Measurements from ENCODE around the gene ZBTB17.

- TF ChIP-seq JUND (IDR thresholded peaks at IDR 0.05; ENCODE audit: borderline replicate concordance, low read depth, low read length) (no peak), JUND (tag; IDR thresholded peaks at IDR 0.05; ENCODE audit: borderline replicate concordance, low read depth, low read length) (no peak), ARID1B (IDR thresholded peaks at IDR 0.05) (no peak), GATAD2B (IDR thresholded peaks at IDR 0.05; ENCODE audit: borderline replicate concordance) (no peak), SPI1 (IDR thresholded peaks at IDR 0.05; ENCODE audit: borderline replicate concordance, low read depth, low read length) (no peak), TBP (optimal IDR thresholded peaks at IDR 0.05; ENCODE audit: low read depth, low read length) (no peak), ZNF436 (CRISPR knock-in tag; IDR thresholded peaks at IDR 0.05) (no peak), POLR2AphosphoS5 (IDR thresholded peaks at IDR 0.05; ENCODE audit: control insufficient read depth, insufficient read depth, low read depth, low read length) (no peak), ELF1 (tag; IDR thresholded peaks at IDR 0.05) (no peak), MYNN (IDR thresholded peaks at IDR 0.05) (no peak), MYNN (CRISPR knock-in tag; IDR thresholded peaks at IDR 0.05) (no peak), ZNF311 (CRISPR knock-in tag; IDR thresholded peaks at IDR 0.05) (no peak)
- TF ChIP-seq, protein P1, sequence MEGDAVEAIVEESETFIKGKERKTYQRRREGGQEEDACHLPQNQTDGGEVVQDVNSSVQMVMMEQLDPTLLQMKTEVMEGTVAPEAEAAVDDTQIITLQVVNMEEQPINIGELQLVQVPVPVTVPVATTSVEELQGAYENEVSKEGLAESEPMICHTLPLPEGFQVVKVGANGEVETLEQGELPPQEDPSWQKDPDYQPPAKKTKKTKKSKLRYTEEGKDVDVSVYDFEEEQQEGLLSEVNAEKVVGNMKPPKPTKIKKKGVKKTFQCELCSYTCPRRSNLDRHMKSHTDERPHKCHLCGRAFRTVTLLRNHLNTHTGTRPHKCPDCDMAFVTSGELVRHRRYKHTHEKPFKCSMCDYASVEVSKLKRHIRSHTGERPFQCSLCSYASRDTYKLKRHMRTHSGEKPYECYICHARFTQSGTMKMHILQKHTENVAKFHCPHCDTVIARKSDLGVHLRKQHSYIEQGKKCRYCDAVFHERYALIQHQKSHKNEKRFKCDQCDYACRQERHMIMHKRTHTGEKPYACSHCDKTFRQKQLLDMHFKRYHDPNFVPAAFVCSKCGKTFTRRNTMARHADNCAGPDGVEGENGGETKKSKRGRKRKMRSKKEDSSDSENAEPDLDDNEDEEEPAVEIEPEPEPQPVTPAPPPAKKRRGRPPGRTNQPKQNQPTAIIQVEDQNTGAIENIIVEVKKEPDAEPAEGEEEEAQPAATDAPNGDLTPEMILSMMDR (IDR thresholded peaks at IDR 0.05 in 2 of 3, conservative IDR thresholded peaks at IDR 0.05 in 1 of 3; ENCODE audit: insufficient read depth in 2 of 3, low read depth in 1 of 3, low read length in 3 of 3) = no peak
These were observed 59.9 kb downstream of the ZBTB17 start for GRCh38 chr1:15915991-15916390.

Data from K562 (cell line).